HEK293T (cell line): Measurements from ENCODE around the gene ZNF565.

Source experiments
- CTCF ChIA-PET: fragments of 350-600 bp; formaldehyde crosslinking; extraction: SDS; loops from one replicate; lab custom pipeline; 2021; ENCODE audit warnings: antibody characterized with exemption, inconsistent platforms; lab: Yijun Ruan, JAX
- POLR2A ChIA-PET: fragments of 350-600 bp; formaldehyde crosslinking; extraction: SDS; loops from one replicate; lab custom pipeline; 2020; ENCODE audit warnings: antibody characterized with exemption, inconsistent platforms; lab: Yijun Ruan, JAX
- DNase-seq: peaks from one replicate; pipeline ENCODE4 v3.0.0; 2012; ENCODE audit warnings: mixed read lengths; ENCODE audit errors: extremely low spot score
- ARNT ChIP-seq: fragments of 450-650 bp; IDR thresholded peaks from 2 replicates; pipeline ENCODE4 v1.6.1; 2017; ENCODE audit warnings: mild to moderate bottlenecking
- BHLHE40 ChIP-seq: fragments of 450-650 bp; IDR thresholded peaks from 2 replicates; pipeline ENCODE4 v1.6.1; 2016; ENCODE audit warnings: mild to moderate bottlenecking, moderate library complexity, borderline replicate concordance
- CTBP1 ChIP-seq: fragments of 450-650 bp; IDR thresholded peaks from 2 replicates; pipeline ENCODE4 v1.6.1; 2016; ENCODE audit warnings: borderline replicate concordance
- ELF4 ChIP-seq: fragments of 450-650 bp; IDR thresholded peaks from 2 replicates; pipeline ENCODE4 v1.6.1; 2017; ENCODE audit warnings: antibody characterized with exemption
- FOXA1 ChIP-seq: fragments of 450-650 bp; IDR thresholded peaks from 2 replicates; pipeline ENCODE4 v1.6.1; 2016; ENCODE audit warnings: mild to moderate bottlenecking
- FOXK2 ChIP-seq: fragments of 450-650 bp; IDR thresholded peaks from 2 replicates; pipeline ENCODE4 v1.6.1; 2016; ENCODE audit warnings: mild to moderate bottlenecking
- FOXM1 ChIP-seq: fragments of 450-650 bp; IDR thresholded peaks from 2 replicates; pipeline ENCODE4 v1.6.1; 2017; ENCODE audit warnings: mild to moderate bottlenecking, borderline replicate concordance
- HDGF ChIP-seq: fragments of 450-650 bp; IDR thresholded peaks from 2 replicates; pipeline ENCODE4 v1.6.1; 2017; ENCODE audit warnings: antibody characterized with exemption, borderline replicate concordance
- L3MBTL2 ChIP-seq: fragments of 450-650 bp; conservative IDR thresholded peaks from 2 replicates; pipeline ENCODE4 v1.6.1; 2016; ENCODE audit warnings: mild to moderate bottlenecking
- LEF1 ChIP-seq: fragments of 450-650 bp; IDR thresholded peaks from 2 replicates; pipeline ENCODE4 v1.6.1; 2017; ENCODE audit warnings: mild to moderate bottlenecking, borderline replicate concordance
- NFRKB ChIP-seq: fragments of 450-650 bp; IDR thresholded peaks from 2 replicates; pipeline ENCODE4 v1.6.1; 2016; ENCODE audit warnings: mild to moderate bottlenecking, moderate library complexity
- PKNOX1 ChIP-seq: fragments of 450-650 bp; IDR thresholded peaks from 2 replicates; pipeline ENCODE4 v1.6.1; 2016
- SP1 ChIP-seq: fragments of 450-650 bp; IDR thresholded peaks from 2 replicates; pipeline ENCODE4 v1.6.1; 2017
- SUZ12 ChIP-seq: fragments of 450-650 bp; IDR thresholded peaks from 2 replicates; pipeline ENCODE4 v1.6.1; 2016; ENCODE audit warnings: mild to moderate bottlenecking
- TARDBP ChIP-seq: fragments of 450-650 bp; IDR thresholded peaks from 2 replicates; pipeline ENCODE4 v1.6.1; 2016
- ZNF384 ChIP-seq: fragments of 450-650 bp; IDR thresholded peaks from 2 replicates; pipeline ENCODE4 v1.6.1; 2016

Gene ZNF565

GRCh38 chr19:36214386-36215275 lies at the start of gene ZNF565, which contains the start of gene ZNF146:
TSS of gene ZNF565 (minus strand) at chr19:36214665. CDS start at chr19:36201985, 12,680 bp downstream.
TSS of gene ZNF146 (plus strand) at chr19:36215106. CDS start at chr19:36236441, 21,335 bp downstream.
- DNase-seq: peak; percentile 95
- ChIA-PET POLR2A (interaction anchor here (0.5 to 1.9 kb wide), 14 partner anchors 10 to 1253 kb away, joined by 3 to 12 read pairs (median 4); partner anchors contain the start of genes CAPNS1, POLR2I, TBCB and ZNF345), CTCF (interaction anchor here (0.6 kb wide), 1 partner anchor 24 kb away, joined by 3 read pairs; no protein-coding TSS in a partner anchor)
- TF ChIP-seq SP1: no peak
- peak; percentile 66; the same call in 1 of the 2 replicates for TF ChIP-seq SUZ12
- TF ChIP-seq BHLHE40: no peak
- peak; percentile 93 for TF ChIP-seq L3MBTL2

- no peak for DNase-seq
- ChIA-PET POLR2A (no interaction called here), CTCF (no interaction called here)
- TF ChIP-seq FOXK2: no peak
Observed at GRCh38 chr19:36259211-36259610, 44.7 kb upstream of the ZNF565 start.

GRCh38 chr19:36258028-36258875 lies 43.8 kb upstream of the ZNF565 start:
- no peak for DNase-seq
- ChIA-PET POLR2A (no interaction called here), CTCF (no interaction called here)
- TF ChIP-seq LEF1: no peak
- no peak for TF ChIP-seq FOXK2
- no peak for TF ChIP-seq ARNT
- TF ChIP-seq NFRKB: no peak
- TF ChIP-seq FOXA1: no peak
- TF ChIP-seq SP1: no peak
- no peak for TF ChIP-seq PKNOX1
- no peak for TF ChIP-seq ELF4
- no peak for TF ChIP-seq FOXM1
- no peak for TF ChIP-seq CTBP1
- TF ChIP-seq HDGF: no peak
- TF ChIP-seq TARDBP: no peak
- TF ChIP-seq L3MBTL2: no peak
- TF ChIP-seq BHLHE40: no peak
- no peak for TF ChIP-seq ZNF384

- CTCF ChIA-PET: no interaction called here
- TF ChIP-seq ELF4: no peak
- TF ChIP-seq FOXK2: no peak
- TF ChIP-seq SP1: no peak
- TF ChIP-seq ARNT: no peak
- no peak for TF ChIP-seq PKNOX1
- TF ChIP-seq HDGF: no peak
- no peak for TF ChIP-seq ZNF384
- TF ChIP-seq TARDBP: no peak
- no peak for TF ChIP-seq FOXM1
- TF ChIP-seq NFRKB: no peak
- no peak for TF ChIP-seq BHLHE40
- no peak for TF ChIP-seq FOXA1
- no peak for TF ChIP-seq LEF1
- no peak for TF ChIP-seq CTBP1
- no peak for TF ChIP-seq L3MBTL2
- POLR2A ChIA-PET: no interaction called here
- DNase-seq: no peak
Observed at GRCh38 chr19:36257520-36257876, 43.0 kb upstream of the ZNF565 start.

GRCh38 chr19:36256853-36257519 lies 42.5 kb upstream of the ZNF565 start:
- no peak for DNase-seq
- ChIA-PET CTCF (no interaction called here), POLR2A (no interaction called here)
- no peak for TF ChIP-seq ZNF384
- TF ChIP-seq BHLHE40: no peak
- TF ChIP-seq FOXK2: no peak
- TF ChIP-seq LEF1: no peak
- TF ChIP-seq CTBP1: no peak
- TF ChIP-seq TARDBP: no peak
- no peak for TF ChIP-seq FOXA1
- no peak for TF ChIP-seq PKNOX1
- no peak for TF ChIP-seq FOXM1

GRCh38 chr19:36256064-36256463 lies 41.6 kb upstream of the ZNF565 start:
- no peak for DNase-seq
- ChIA-PET POLR2A (no interaction called here), CTCF (no interaction called here)

More at GRCh38 chr19:36256064-36256463, 41.6 kb upstream of the ZNF565 start:
- TF ChIP-seq HDGF (no peak), FOXK2 (no peak), PKNOX1 (no peak), SUZ12 (no peak), LEF1 (no peak), ZNF384 (no peak), FOXA1 (no peak), BHLHE40 (no peak), NFRKB (no peak), L3MBTL2 (no peak), FOXM1 (no peak), TARDBP (no peak), SP1 (no peak), ELF4 (no peak), CTBP1 (no peak), ARNT (no peak)
